ENCODE data around the gene RNF39.
A peak's percentile ranks its signal among the peaks of the same experiment; 100 is the strongest.

RNF39 gene

DNA sequence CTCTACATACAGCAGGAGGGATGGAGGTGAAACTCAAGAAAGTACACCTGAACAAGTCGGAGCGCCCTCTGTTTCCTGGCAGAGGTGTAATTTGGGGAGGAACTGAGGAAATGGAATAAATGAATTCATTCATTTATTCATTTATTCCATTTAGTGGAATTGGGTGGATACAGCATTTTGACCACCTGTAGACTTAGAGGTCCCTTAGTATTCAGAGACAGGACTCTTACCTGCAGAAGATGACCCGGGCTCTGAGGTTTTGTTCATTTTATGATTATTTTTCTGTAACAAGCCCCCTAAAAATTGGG, 28.3 kb upstream of the RNF39 start:
- no peaks in the 10 kb centered on the region for H3K9me3 ChIP-seq (replicated peaks; ENCODE audit: low read length)
- peak overlapping the region; percentile 71 for H3K4me3 ChIP-seq (ENCODE audit: low read length)
- H3K9ac ChIP-seq (ENCODE audit: low read depth, low read length), result no peak overlapping the region
- peaks cover 32% of the 10 kb centered on the region for H3K4me1 ChIP-seq (ENCODE audit: control insufficient read depth, insufficient read depth, low read length)
- peak overlapping the region; percentile 83 for H3K4me2 ChIP-seq (ENCODE audit: low read length)
- peaks cover 61% of the 10 kb centered on the region for H3K27me3 ChIP-seq (ENCODE audit: control insufficient read depth, insufficient read depth, low read length)
- no peaks in the 10 kb centered on the region for H3K36me3 ChIP-seq (ENCODE audit: insufficient read depth, low read length)

DNA sequence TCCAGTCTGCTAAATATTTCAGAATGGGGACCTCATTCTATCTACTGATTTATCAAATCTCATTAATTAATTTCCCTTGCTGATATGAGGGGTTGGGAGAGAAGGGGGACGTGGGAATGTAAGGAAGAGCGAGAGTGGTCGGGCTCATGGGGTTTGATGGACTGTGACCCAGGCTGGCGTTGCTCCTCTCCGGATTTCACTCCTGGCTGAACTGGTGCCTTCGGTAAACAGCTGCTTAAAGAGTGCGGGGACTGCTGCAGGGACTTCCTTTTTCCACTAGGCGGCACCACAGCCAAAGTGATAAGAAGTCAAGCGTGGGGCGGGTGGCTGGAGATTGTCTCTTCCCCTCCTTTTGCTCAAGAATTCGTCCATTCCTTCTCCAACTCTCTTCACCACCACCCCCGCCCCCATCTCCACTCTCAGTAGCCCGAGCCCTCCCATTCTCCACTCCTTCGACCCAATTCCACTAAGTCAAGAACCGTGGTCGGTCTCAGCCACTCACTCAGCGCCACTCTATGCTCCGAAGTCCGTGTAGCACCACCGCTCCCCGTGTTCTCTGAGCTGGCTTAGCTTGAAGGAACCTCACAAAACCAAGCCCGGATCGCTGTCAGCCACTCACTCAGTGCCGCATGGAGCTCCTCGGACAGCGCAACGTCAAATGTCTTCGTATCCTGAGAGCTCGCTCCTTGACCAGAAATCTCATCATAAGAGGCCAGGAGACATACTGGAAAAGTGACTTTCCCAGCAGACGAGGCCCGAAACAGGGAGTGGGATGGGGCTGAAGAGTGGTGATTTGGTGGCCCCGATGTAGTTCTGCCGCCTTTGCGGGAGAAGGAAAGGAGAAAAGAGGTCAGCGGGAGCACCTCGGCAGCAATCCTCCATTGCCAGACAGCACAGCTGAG, 27.7 kb upstream of the RNF39 start:
- H3K9me3 ChIP-seq (replicated peaks; ENCODE audit: low read length), result no peaks in the 10 kb centered on the region
- peaks cover 63% of the 10 kb centered on the region for H3K27me3 ChIP-seq (ENCODE audit: control insufficient read depth, insufficient read depth, low read length)
- peak overlapping the region; percentile 83 for H3K4me2 ChIP-seq (ENCODE audit: low read length)
- peak overlapping the region; percentile 71 for H3K4me3 ChIP-seq (ENCODE audit: low read length)
- no peaks in the 10 kb centered on the region for H3K36me3 ChIP-seq (ENCODE audit: insufficient read depth, low read length)
- H3K9ac ChIP-seq (ENCODE audit: low read depth, low read length), result peak overlapping the region; percentile 67
- H3K4me1 ChIP-seq (ENCODE audit: control insufficient read depth, insufficient read depth, low read length), result peaks cover 32% of the 10 kb centered on the region

DNA sequence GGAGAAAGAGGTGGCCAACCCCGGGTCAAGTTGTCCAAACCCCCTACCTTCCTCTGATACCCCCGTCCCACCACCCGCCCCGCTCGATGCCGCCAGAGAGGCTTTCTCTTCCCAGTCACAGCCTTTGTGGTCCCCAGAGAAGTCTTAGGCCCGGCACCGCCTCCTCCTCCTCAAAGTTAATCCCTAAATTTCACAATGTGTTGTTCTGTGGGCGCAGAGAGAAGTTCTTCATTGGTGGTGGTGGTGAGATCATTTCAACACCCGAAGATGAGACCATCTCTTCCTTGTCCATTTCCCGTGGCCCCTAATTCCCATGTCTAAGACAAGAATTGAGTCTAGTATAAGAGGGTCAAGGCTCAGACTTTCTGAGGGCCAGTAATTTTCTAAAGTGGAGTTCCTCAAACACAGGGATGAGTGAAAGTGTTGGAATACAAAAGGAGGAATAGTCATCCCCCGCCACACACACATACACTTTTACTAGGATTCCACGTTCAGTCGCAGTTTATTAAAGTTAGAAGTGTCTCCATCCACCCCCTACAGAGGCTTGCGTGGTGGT, 26.9 kb upstream of the RNF39 start:
- H3K27me3 ChIP-seq (ENCODE audit: control insufficient read depth, insufficient read depth, low read length), result peaks cover 64% of the 10 kb centered on the region
- peaks cover 32% of the 10 kb centered on the region for H3K4me1 ChIP-seq (ENCODE audit: control insufficient read depth, insufficient read depth, low read length)
- peak overlapping the region; percentile 63 for H3K4me3 ChIP-seq (ENCODE audit: low read length)
- no peaks in the 10 kb centered on the region for H3K36me3 ChIP-seq (ENCODE audit: insufficient read depth, low read length)
- H3K9ac ChIP-seq (ENCODE audit: low read depth, low read length), result peak overlapping the region; percentile 67
- H3K9me3 ChIP-seq (replicated peaks; ENCODE audit: low read length), result no peaks in the 10 kb centered on the region
- H3K4me2 ChIP-seq (ENCODE audit: low read length), result peak overlapping the region; percentile 83

DNA sequence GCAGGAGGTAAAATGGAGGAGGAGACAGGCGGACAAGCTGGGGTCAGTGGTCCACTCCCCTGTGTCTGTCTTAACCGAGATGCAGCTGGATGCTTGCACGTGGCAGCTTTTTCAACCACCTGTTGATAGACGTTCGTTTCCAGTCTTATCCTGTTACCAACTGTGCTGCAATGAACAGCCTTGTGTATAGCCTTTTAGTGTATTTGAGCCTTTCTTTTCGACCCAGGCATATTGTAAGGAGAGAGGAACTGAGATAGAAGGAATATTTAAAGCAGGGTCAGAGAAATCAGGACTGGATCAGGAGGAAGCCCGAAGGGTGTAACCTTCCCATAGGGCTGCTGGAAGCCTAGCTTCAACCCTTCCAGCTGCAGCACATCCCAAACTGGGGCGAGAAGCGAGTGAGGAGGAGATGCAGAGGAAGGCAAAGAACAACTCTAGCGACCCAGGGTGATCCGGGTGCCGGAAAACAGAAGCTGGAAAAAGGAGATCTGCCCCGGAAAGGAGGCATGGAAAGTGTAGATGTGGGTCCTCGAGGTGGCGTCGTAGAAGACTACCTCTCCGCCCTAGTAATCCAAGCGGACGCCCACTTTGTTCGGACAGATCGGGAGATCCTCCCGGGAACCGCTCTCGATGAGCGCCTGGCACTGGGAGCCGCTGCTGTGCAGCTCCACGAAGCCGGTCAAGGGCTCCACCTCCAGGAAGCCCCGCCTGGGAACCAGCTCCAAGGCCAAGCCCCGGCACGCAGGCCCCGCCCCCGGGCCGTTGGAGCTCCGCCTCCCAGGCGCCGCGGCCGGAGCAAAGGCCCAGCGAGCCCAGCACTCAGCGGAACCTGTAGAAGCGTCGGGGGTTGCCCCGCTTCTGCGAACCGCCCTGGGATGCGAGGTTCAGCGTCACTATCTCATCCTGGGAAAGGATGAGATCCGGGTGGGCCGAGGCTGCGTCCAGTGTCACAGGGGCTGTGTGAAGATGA, 26.2 kb upstream of the RNF39 start:
- H3K4me3 ChIP-seq (ENCODE audit: low read length), result peak overlapping the region; percentile 63
- H3K4me2 ChIP-seq (ENCODE audit: low read length), result peak overlapping the region; percentile 83

DNA sequence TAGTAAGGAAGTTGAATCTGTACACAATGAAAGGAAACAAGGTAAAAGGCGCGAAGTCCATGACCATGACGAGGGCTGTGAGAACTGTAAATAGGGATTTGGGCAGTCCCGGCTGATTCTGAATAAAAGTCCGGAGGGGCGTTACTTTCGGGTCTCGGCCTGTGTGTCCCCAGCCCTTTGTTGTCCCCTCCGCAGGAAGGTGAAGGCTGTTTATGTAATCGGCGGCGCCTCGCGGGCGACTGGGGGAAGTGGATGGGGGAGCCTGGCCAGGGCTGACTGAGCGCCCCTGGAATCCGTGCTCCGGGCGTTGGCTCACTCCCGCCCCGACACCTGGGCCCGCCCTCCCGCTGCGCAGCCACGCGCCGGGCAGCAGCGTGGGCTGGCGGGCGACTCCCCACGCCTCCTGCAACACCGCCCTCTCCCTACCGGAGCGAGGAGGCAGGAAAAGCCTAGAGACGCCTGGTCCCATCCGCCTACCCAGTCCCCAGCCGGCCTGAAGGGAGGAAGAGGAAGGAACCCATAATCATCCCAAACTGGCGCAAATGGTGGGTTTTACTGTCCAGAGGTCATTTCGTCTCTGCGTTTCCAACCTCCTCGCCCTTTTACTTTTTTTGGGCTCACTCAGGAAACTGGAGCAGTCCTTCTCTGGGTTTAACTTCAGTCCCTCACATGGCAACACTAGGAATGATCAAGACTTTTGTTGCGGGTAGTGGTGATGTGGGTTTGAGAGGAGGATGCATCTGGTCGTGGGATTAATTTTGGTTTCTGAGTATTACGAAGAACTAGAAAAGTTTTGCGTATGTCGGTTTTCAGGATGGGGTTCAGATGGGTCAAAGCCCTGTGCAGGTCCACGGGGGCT, 25.2 kb upstream of the RNF39 start:
- Histone ChIP-seq H3K9ac (ENCODE audit: low read depth, low read length) (no peak overlapping the region), H3K4me1 (ENCODE audit: control insufficient read depth, insufficient read depth, low read length) (peaks cover 32% of the 10 kb centered on the region), H3K36me3 (ENCODE audit: insufficient read depth, low read length) (no peaks in the 10 kb centered on the region), H3K9me3 (replicated peaks; ENCODE audit: low read length) (no peaks in the 10 kb centered on the region), H3K27me3 (ENCODE audit: control insufficient read depth, insufficient read depth, low read length) (peaks cover 73% of the 10 kb centered on the region), H3K4me2 (ENCODE audit: low read length) (peak overlapping the region; percentile 83), H3K4me3 (ENCODE audit: low read length) (peak overlapping the region; percentile 63)

More for the DNA sequence above, 26.2 kb upstream of the RNF39 start:
- peak overlapping the region; percentile 67 for H3K9ac ChIP-seq (ENCODE audit: low read depth, low read length)
- H3K27me3 ChIP-seq (ENCODE audit: control insufficient read depth, insufficient read depth, low read length), result peaks cover 69% of the 10 kb centered on the region
- peaks cover 32% of the 10 kb centered on the region for H3K4me1 ChIP-seq (ENCODE audit: control insufficient read depth, insufficient read depth, low read length)
- H3K9me3 ChIP-seq (replicated peaks; ENCODE audit: low read length), result no peaks in the 10 kb centered on the region
- H3K36me3 ChIP-seq (ENCODE audit: insufficient read depth, low read length), result no peaks in the 10 kb centered on the region

DNA sequence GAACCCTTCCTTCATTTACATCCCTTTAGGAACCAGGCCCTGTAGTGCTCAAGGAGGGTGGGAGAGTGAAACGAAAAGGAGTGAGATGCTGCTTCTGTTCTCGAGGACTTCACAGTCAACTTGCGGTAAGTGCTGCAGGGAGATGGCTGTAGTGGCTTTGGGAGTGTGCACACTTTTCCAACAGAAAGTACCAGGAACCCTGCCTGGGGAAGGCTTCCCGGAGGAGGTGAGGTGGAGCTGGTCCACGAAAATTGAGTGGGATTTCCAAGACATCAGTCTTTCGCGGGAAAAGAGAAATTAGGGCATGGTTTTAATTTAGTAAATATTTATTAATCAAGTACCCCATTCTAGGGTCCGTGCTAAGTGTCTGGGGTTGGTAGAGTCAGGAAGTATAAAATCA, 24.6 kb upstream of the RNF39 start:
- Histone ChIP-seq H3K4me3 (ENCODE audit: low read length) (no peak overlapping the region), H3K36me3 (ENCODE audit: insufficient read depth, low read length) (no peaks in the 10 kb centered on the region), H3K27me3 (ENCODE audit: control insufficient read depth, insufficient read depth, low read length) (peaks cover 75% of the 10 kb centered on the region), H3K9ac (ENCODE audit: low read depth, low read length) (no peak overlapping the region), H3K4me2 (ENCODE audit: low read length) (peak overlapping the region; percentile 83), H3K4me1 (ENCODE audit: control insufficient read depth, insufficient read depth, low read length) (peaks cover 38% of the 10 kb centered on the region), H3K9me3 (replicated peaks; ENCODE audit: low read length) (no peaks in the 10 kb centered on the region)

DNA sequence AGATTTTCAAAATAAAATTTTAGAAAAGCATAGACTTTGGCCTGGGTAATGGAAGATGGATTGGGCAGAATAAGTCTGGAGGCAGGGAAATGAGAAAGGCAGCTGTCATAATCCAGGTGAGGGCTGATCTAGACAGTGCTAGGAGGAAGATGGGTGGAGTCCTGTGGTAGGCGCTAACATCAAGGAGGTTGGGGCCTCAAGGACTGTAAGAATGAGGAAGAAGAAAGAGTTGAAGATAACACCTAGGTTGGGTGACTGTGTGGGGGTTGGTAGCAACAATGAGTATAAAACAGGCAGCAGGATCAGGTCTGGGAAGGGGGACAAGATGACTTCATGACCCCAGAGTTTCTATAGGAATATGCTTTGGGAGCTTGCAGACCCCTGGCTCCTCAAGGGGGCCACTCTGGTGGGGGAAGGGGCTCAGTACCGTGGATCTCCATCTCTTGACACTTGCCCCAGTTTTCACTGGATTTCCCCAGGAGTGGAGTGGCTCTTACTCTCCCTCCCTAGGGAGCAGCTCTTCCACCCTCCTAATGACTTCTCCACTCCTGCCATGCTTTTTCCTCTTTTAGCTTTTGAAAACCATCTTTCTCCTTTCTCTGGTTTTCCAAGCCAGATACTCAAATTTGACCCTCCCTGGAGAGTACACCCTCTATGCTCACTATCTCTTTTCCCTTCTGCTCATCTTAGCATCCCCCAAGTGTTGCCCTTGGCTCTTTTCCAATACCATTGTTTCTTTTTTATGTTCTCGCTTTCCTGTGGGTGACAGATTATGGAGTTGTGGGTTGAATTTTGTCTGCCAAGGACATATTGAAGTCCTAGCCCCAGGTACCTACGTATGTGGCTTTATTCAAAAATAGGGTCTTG, 22.6 kb upstream of the RNF39 start:
- Histone ChIP-seq H3K4me2 (ENCODE audit: low read length) (no peak overlapping the region), H3K36me3 (ENCODE audit: insufficient read depth, low read length) (no peaks in the 10 kb centered on the region), H3K9me3 (replicated peaks; ENCODE audit: low read length) (no peaks in the 10 kb centered on the region), H3K27me3 (ENCODE audit: control insufficient read depth, insufficient read depth, low read length) (peaks cover 75% of the 10 kb centered on the region), H3K4me1 (ENCODE audit: control insufficient read depth, insufficient read depth, low read length) (peaks cover 33% of the 10 kb centered on the region), H3K9ac (ENCODE audit: low read depth, low read length) (no peak overlapping the region), H3K4me3 (ENCODE audit: low read length) (no peak overlapping the region)

DNA sequence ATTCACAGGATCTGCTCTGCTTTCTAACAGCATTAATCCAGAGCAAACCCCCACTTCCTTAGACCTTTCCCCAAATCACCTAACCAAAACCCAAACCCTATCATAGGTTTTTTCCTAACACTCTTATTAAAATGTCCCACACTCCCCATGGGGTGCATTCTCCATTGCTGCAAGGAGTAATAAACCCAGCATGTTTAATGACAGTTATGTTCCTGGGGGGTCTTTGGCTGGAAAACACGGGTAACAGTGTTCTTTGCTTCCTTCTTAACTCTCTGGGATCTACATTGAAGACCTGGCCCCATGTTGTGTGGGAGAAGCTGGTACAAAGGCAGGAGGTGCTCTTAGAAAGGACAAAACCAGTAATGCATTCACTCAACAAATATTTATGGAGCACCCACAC, 21.3 kb upstream of the RNF39 start:
- no peaks in the 10 kb centered on the region for H3K9me3 ChIP-seq (replicated peaks; ENCODE audit: low read length)
- no peaks in the 10 kb centered on the region for H3K36me3 ChIP-seq (ENCODE audit: insufficient read depth, low read length)
- peaks cover 79% of the 10 kb centered on the region for H3K27me3 ChIP-seq (ENCODE audit: control insufficient read depth, insufficient read depth, low read length)

DNA sequence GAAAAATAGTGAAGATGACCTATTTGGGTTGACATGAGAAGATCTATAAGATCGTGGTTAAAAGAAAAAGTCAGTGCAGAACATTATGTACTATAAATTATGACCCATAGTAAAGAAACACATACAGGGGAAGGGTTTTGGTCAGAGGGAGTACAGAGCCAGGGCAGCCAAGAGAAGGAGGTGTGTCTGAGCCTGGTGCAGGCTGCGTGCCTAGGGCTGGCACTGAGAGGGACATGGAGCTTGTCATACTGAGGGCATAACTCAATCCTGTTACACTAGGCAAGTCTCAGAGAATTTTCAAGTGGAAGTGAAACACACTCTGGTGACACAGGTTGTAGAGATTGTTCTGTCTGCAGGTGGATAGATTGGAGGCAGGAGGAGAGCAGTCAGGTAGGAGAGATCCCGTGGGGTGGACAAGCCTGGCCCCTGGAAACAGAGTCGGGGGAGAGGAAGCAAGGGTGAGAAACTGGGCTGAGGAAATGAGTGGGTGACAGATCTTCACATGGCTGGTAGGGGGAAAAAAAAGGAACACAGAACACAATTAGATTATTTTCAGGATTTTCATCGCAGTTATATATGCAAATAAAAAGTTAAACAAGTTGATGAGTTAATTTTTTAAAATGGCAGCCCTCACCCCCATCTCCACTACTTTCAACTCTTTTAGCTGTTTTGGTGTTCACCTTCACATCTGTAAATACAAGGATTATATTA, 18.5 kb upstream of the RNF39 start:
- Histone ChIP-seq H3K36me3 (ENCODE audit: insufficient read depth, low read length) (no peaks in the 10 kb centered on the region), H3K4me1 (ENCODE audit: control insufficient read depth, insufficient read depth, low read length) (peaks cover 20% of the 10 kb centered on the region), H3K9ac (ENCODE audit: low read depth, low read length) (no peak overlapping the region), H3K9me3 (replicated peaks; ENCODE audit: low read length) (no peaks in the 10 kb centered on the region), H3K4me3 (ENCODE audit: low read length) (no peak overlapping the region), H3K4me2 (ENCODE audit: low read length) (no peak overlapping the region), H3K27me3 (ENCODE audit: control insufficient read depth, insufficient read depth, low read length) (peaks cover 63% of the 10 kb centered on the region)

More for the DNA sequence above, 21.3 kb upstream of the RNF39 start:
- H3K4me1 ChIP-seq (ENCODE audit: control insufficient read depth, insufficient read depth, low read length), result peaks cover 28% of the 10 kb centered on the region
- no peak overlapping the region for H3K4me3 ChIP-seq (ENCODE audit: low read length)
- H3K9ac ChIP-seq (ENCODE audit: low read depth, low read length), result no peak overlapping the region
- H3K4me2 ChIP-seq (ENCODE audit: low read length), result no peak overlapping the region

Data from skeletal muscle satellite cell (primary cell).